PFSK-1 (cell line): ENCODE measurements around the gene ITGB1.

ENCODE experiments used
- FOXP2 ChIP-seq: optimal IDR thresholded peaks from 2 replicates; pipeline ENCODE3; 2011; ENCODE audit warnings: borderline replicate concordance, control low read depth, inconsistent platforms; ENCODE audit not compliant: insufficient read depth; ENCODE audit errors: extremely low read length, extremely low read depth
- POLR2AphosphoS5 ChIP-seq: IDR thresholded peaks from 2 replicates; pipeline ENCODE4 v1.6.1; 2012; ENCODE audit warnings: low read depth, mild to moderate bottlenecking, control low read depth, low read length, moderate library complexity
- SIN3A ChIP-seq: IDR thresholded peaks from 2 replicates; pipeline ENCODE4 v1.6.1; 2012; ENCODE audit warnings: mild to moderate bottlenecking, low read length, moderate library complexity, borderline replicate concordance; ENCODE audit not compliant: insufficient read depth
- TAF1 ChIP-seq: IDR thresholded peaks from 2 replicates; pipeline ENCODE4 v1.6.1; 2012; ENCODE audit warnings: low read length, control low read depth, borderline replicate concordance; ENCODE audit not compliant: insufficient read depth
- TF ChIP-seq, protein P1 (sequence below), 2 experiments: IDR thresholded peaks; 2 replicates each; pipeline versions ENCODE4 v1.6.1 to v1.8.0; 2011 to 2012; ENCODE audit warnings: low read depth in 2 of 2, low read length in 2 of 2, control low read depth in 1 of 2, inconsistent platforms in 1 of 2, mild to moderate bottlenecking in 1 of 2, moderate library complexity in 1 of 2; ENCODE audit not compliant: insufficient read depth in 1 of 2

The ITGB1 gene

DNA sequence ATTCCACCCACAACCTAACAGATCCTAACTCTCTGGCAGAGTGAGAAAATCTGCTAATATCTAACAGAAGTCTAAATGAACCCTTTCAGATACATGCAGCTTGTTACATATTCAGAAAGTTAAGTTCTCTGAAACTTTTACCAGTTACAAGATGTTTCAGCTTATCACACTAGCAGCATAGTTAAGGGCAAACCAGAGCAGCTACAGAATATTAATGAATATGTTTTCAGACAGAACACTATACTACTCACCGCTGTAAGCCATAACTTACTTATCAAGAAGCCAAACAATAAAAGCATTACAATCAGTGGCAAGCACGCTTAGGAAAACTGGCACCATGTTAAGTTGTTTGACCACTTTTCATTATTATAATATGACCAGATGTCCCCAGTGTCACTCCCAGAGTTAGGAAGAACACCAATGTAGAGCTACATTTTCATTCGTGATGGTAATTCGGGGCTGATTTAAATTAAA lies 2.7 kb downstream of the ITGB1 start:
- TF ChIP-seq TAF1 = no peak
- TF ChIP-seq, protein P1, sequence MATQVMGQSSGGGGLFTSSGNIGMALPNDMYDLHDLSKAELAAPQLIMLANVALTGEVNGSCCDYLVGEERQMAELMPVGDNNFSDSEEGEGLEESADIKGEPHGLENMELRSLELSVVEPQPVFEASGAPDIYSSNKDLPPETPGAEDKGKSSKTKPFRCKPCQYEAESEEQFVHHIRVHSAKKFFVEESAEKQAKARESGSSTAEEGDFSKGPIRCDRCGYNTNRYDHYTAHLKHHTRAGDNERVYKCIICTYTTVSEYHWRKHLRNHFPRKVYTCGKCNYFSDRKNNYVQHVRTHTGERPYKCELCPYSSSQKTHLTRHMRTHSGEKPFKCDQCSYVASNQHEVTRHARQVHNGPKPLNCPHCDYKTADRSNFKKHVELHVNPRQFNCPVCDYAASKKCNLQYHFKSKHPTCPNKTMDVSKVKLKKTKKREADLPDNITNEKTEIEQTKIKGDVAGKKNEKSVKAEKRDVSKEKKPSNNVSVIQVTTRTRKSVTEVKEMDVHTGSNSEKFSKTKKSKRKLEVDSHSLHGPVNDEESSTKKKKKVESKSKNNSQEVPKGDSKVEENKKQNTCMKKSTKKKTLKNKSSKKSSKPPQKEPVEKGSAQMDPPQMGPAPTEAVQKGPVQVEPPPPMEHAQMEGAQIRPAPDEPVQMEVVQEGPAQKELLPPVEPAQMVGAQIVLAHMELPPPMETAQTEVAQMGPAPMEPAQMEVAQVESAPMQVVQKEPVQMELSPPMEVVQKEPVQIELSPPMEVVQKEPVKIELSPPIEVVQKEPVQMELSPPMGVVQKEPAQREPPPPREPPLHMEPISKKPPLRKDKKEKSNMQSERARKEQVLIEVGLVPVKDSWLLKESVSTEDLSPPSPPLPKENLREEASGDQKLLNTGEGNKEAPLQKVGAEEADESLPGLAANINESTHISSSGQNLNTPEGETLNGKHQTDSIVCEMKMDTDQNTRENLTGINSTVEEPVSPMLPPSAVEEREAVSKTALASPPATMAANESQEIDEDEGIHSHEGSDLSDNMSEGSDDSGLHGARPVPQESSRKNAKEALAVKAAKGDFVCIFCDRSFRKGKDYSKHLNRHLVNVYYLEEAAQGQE (IDR thresholded peaks at IDR 0.05; ENCODE audit: insufficient read depth in 1 of 2, low read depth in 2 of 2, low read length in 2 of 2) = no peak
- TF ChIP-seq POLR2AphosphoS5 = no peak
- no peak for TF ChIP-seq SIN3A
- TF ChIP-seq FOXP2 = no peak

DNA sequence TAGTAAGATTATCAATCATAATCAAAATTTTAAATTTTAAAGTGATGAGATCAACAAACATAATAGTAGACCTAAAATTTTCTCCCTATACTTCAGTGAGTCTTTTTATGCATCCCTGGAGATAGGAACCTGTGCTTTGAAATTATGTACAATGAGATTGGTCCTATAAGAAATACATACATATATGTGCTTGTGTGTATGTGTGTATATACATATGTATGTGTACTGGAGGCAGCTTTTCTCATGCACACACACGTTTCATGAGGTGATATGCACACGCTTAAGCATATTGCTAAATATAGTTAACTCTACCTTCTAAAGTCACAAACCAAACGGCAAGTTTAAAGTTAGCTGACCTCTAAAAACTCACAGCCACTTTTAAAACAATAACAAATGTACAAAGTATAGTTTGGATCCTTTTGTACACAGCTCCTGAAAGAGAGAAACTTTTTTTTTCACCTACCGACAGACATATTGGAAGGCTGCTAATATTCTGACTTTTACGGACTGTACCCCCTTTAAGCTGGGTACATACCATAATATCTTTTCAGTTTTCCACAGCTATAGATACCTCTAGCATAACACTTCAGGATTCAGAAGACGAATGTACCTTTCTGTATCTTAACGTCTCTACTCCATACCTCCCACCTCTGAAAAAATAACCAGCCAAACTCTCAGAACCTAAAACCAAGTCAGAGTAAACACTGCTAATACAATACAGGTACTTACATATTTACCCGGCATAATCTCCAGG lies 3.3 kb downstream of the ITGB1 start:
- TF ChIP-seq FOXP2 (no peak), POLR2AphosphoS5 (no peak), SIN3A (no peak), TAF1 (no peak)
- TF ChIP-seq, protein P1 (IDR thresholded peaks at IDR 0.05; ENCODE audit: insufficient read depth in 1 of 2, low read depth in 2 of 2, low read length in 2 of 2) = no peak

DNA sequence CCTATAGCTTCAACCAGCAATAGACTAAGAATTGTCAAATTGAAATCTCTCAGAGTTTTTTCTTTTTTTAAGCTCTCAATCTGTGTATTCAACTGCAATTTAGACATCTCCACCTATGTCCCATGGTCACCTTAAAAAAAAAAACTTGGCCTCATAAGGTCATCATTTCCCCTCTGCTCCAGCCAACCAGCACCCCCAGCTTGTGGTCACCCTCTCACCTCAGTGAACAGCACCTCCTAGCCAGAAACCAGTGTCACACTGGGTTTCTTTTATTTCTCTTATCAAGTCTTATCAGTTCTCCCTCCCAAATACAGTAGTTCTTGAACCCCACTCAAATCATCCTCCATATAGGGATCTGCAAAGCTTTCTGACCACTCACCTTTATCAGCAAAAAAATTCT lies 4.0 kb downstream of the ITGB1 start:
- TF ChIP-seq POLR2AphosphoS5 = no peak
- no peak for TF ChIP-seq SIN3A
- no peak for TF ChIP-seq FOXP2

DNA sequence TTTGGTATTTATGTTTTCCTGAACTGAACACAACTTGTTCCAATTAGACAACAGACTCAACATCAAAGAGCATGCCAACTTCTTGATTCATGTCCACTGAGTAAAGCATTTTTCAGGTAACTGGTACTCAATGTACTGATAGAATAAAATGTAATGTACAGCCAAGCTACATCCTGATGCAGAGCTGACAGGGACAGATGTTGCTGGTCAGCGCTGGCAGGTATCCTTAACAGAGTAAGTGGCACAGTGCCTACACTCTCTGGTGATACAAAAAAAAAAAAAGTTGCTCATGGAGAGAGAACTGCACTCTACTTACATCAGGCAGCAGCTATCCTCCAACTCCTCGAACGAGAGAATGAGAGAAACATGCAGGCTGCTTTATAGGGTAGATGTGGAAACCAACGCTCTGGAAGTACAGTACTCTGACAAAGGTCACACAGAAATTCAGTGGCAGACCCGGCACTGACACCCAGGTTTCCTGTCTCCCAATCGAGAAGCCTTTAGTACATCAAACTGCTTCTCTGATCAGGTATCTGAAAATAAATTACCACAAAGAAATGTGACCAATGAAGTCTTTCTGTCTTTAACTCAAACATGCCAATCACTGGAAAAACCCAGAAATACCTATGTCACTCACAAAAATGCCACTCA lies 4.6 kb downstream of the ITGB1 start:
- TF ChIP-seq SIN3A (no peak), POLR2AphosphoS5 (no peak), TAF1 (no peak), FOXP2 (no peak)
- TF ChIP-seq, protein P1 (IDR thresholded peaks at IDR 0.05; ENCODE audit: insufficient read depth in 1 of 2, low read depth in 2 of 2, low read length in 2 of 2) = no peak

DNA sequence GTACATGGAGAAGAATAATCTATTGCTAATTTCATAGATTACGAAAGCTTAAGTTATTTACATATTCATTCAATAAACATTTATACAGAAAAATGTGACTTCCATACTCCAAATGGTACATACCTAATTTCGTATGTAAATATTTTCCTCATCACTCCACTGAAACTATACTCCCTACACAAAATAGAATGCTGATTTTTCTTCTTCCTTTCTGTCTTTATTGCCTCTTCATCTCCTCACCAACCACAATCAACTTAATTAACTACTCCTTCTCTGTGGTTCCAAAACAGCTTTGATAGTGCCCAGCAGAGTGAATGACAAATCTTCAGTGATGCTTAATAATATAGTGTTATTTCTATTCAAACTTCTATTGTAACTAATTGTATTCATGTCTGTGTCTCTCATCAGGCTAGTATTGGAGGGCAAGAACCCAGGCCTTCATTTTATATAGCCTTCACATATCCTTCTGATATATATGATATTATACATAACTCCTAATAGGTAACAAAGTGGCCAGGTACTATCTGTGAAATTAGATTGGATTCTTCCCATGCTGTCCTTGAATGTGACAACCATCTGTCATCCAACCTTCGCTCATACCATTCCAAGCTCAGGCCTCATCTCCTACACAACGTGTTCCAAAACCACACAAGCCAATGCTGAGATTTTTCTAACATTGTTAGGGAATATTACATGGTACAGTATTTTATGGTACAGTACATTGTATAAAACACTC lies 5.3 kb downstream of the ITGB1 start:
- TF ChIP-seq, protein P1 (IDR thresholded peaks at IDR 0.05; ENCODE audit: insufficient read depth in 1 of 2, low read depth in 2 of 2, low read length in 2 of 2) = no peak
- TF ChIP-seq TAF1 (no peak), POLR2AphosphoS5 (no peak), SIN3A (no peak), FOXP2 (no peak)
